ENCODE results near the gene KIF1B. TPM values are rescaled to one million over a fixed set of nuclear protein-coding genes. Genes with fewer than 3 reads are reported as not detected.

KIF1B gene
- total RNA-seq, 1 donor from 2014 or later = 37.2 TPM

DNA sequence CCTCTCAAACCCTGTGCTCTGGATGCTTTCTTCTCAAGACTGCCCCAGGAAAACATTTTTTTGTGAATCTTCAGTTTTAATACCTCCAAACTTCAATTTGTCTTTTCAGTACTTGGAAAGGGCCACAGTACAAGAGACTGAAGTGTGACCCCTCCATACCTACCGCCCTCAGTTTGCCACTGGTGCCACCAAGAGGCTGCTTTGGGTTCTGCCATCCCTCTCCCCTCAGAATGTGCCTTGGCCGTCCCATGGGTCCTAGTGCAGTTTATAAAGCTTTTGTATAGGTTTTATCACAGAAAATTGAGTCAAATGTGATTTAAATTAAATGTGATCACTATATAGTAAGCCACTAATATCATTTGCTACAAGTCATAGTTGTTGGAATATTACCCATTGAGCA, 127.7 kb downstream of the KIF1B start:
- peak; percentile 46 for DNase-seq (ENCODE audit: low spot score)

DNA sequence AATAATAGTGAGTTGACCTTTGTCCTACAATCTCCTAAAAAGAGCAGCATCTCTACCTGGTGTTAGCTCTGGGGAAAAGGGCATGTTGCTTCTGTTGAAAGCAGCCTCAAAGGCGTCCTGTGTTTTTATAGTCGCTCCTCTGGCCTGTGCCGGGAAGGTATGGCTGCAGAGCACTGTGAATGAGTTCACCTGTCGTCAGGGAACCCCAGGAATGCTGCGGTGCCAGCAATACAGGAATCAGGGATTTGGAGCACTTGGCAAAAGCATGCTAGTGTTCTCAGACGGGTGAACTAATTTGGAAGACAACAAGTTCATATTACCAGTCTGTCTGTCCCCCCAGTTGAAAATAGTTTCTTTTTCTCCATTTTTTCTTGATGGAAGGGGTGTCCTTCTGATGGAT, 128.2 kb downstream of the KIF1B start:
- no peak for DNase-seq (ENCODE audit: low spot score)

DNA sequence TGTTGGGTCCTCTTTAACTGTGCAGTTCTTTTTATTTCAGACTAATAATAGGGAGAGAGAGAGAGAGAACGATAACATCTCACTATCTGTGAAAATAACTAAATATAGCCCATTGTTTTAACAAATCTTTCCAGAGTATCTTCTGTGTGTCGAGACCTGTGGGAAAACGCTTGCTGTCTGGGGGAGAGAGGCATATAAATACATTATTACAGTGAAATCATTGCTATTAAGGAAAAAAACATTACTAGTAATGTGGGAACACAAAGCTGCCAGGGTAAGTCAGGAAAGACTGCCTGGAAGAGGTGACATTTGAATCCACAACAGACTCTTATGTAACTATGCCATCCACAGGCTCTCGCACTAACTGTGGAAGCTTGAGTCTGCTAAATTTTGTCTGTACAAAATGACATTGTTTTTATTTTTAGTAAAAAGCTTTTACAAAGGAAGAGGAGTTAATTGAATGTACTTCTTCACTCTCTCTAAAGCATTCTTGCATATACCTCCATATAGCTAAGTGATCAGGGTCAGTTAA, 128.7 kb downstream of the KIF1B start:
- no peak for DNase-seq (ENCODE audit: low spot score)

DNA sequence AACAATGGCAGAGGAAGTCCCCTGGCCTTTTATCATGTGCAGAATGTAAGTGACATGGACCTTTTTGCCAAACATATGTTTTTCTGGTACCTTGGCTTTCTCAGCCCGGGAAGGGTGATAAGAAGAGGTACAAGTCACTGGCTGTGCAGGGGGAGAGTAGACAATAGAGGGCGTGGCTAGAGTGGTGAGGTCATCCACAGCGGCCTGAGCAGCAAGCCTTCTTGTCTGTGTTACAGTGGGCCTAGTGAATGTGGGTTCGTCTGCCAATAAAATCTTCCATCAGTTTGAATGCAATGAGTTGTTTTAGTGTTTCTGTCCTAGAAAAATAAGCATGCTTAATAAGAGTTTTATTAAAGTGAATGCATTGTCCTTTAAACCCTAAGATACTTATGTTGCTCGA, 129.4 kb downstream of the KIF1B start:
- no peak for DNase-seq (ENCODE audit: low spot score)

DNA sequence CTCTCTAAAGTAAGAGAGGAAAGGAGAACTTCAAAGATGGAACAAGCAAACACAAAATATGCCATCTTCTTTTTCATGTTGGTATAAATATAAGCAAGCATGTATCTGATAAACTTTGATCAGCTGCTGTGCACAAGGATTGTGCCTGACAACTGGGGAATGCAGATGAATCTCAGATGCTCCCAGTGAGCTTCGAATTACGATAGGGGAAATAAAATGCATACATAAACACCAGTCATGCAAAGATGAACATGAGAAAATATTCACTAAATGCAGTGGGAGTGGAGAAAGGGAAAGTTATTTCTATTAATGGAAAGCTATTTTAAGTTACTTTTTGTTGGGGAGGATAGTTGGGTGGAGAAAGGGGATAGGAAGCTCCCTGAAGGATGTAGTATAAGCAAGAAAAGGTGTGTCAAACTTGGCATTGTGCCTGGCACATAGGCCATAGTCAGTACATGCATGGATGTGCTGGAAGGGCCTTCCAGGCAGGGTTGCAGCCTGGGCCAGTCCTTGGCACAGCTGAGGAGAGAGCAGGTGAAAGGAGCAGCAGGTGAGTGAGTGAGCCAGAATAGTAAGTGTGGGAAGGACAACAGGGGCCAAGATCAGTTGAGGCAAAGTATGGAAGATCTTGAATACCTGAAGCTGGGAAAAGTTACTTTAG, 130.7 kb downstream of the KIF1B start:
- DNase-seq (ENCODE audit: low spot score) = no peak

DNA sequence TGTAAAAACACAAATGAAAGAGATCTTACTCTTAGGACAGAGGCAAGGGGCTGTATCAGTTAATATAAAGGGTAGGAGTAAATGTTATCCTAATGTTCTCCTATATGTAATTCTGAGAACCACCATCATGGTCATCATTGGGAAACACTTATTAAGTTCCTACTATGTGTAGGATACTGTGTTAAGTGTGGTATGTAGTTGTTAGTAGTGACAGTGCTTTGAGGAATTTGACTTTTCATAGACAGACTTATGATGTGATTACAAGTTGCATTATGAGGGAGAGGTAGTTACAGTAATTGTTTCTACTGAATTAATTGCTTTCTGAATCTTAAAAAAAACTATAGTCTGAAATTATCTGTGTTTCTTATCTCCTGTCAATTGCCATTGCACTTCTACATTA, 136.7 kb downstream of the KIF1B start:
- DNase-seq (ENCODE audit: low spot score) = no peak

DNA sequence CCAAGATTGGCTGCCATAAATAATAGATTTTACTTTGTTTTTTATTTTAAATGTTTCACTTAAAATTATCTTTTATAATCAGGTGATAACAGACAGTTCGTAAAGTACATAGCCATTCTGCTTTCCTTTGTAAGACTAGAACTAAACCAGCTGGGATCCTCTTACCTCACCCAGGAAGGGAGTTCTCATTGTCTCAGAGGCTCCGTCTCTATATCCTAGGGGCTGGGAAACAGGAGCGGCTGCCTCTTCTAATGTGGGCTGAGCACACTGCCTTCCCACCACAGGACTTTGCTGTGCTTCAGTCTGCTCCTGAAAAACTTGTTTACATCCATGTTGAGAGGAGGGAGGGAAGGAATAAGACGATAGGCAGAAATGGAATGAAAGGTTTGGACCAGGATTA, 142.9 kb downstream of the KIF1B start:
- DNase-seq (ENCODE audit: low spot score) = no peak

DNA sequence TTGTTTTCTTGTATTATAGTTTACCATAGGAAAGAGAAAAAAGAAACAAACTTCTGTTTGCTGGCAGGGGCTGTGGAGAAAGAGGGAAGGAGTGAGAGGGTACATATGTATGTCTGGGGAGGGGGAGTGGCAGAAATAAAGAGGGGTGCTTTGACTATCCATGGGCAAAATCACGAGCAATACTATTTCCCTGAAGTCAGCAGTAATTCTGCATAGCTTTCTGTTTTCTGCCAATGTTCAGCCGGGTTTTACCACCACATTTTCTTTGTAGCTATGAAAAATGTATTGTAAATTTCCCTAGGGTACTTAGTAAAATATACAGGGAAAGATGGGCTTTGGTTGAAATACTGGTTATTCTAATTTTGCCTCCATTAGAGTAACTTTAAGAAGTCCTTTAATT, 143.3 kb downstream of the KIF1B start:
- no peak for DNase-seq (ENCODE audit: low spot score)

DNA sequence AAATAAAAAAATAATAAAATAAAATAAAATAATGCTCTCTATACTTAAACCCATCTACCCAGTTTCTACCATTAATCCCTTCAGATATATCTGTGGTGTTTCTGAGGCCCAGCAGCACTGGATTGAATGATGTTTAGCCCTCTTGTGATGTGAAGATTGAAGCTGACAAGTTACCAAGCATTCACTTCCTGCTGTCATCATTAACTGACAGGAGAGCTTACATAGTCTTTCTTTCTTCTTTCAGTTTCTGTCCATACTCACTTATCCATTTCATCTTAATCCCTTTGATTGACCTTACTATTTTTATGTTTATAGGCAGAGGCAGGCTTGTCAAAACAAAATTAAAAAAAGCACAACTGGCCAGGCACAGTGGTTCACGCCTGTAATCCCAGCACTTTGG, 149.7 kb downstream of the KIF1B start:
- DNase-seq (ENCODE audit: low spot score) = no peak

DNA sequence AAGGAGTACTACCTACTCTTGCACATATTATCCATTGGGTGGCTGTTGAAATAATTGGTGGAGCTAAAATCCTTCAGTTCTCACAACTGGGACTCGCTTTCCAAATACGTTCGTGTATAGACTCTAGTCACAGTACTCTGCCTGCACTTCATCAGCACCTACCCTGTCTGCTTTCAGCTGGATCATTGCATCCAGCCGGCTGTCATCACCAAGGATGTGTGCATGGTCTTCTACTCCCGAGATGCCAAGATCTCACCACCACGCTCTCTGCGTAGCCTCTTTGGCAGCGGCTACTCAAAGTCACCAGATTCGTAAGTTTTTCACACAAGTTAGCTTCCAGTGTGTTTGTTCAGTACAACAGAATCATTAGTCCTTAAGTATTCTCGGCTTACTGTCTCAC, 151.1 kb downstream of the KIF1B start:
- no peak for DNase-seq (ENCODE audit: low spot score)

DNA sequence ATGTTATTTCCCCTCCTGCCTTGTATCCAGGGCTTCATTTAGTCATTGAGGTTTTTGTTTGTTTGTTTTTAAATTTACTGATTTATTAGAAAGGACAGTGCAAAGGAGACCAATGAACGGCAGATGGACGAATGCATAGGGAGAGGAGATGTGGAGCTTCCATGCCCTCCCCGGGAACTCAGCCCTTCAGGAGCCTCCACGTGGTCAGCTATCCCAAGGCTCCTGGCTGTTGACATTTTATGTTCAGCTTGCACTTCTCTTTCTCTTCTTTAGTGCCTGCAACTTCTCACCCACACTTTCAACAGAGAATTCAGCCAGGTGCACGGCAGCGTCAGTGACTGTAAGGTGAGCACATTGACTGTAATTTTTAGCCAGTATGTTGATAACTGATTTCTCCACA, 157.8 kb downstream of the KIF1B start:
- DNase-seq (ENCODE audit: low spot score) = no peak

DNA sequence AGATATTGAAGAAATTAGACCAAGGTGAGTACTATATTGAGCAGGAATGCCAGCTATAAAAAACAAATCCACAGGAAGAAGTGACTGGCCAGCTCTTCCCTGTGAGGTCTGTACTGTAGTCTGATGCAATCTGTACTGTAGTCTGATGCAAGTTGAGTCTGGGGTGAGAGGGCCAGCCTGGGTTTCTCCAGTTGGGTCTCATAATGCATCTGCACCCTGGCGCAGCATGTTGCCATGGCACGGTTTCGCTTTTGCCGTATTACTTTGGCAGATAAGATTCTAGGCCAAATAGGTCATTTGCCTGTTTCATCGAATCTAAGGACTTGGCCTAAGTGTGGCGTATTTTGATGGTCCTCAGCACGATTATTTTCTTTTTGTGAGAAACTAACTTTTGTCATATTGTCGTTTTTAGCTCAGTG, 164.1 kb downstream of the KIF1B start:
- no peak for DNase-seq (ENCODE audit: low spot score)

DNA sequence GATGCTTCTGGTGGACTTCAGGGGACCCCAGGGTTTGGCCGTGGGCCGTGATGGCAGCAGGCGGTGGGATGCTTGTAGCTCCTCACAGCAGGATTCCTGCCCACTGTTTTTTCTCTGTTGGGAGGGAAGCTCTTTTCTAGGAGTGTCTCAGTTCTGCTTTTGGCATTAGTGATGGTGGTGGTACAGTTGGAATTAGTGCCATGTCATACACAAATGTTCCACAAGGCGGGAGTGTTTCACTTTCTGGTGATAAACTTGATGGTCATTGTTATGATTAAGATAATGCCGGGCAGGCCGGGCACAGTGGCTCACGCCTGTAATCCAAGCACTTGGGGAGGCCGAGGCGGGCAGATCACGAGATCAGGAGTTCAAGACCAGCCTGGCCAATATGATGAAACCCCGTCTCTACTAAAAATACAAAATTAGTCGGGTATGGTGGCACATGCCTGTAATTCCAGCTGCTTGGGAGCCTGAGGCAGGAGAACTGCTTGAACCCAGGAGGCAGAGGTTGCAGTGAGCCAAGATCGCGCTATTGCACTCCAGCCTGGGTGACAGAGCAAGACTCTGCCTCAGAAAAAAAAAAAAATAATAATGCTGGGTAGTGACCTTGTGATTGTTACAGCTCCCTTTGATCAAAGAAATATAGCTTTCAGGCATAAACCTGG, 167.1 kb downstream of the KIF1B start:
- peak; percentile 80 for DNase-seq (ENCODE audit: low spot score)

DNA sequence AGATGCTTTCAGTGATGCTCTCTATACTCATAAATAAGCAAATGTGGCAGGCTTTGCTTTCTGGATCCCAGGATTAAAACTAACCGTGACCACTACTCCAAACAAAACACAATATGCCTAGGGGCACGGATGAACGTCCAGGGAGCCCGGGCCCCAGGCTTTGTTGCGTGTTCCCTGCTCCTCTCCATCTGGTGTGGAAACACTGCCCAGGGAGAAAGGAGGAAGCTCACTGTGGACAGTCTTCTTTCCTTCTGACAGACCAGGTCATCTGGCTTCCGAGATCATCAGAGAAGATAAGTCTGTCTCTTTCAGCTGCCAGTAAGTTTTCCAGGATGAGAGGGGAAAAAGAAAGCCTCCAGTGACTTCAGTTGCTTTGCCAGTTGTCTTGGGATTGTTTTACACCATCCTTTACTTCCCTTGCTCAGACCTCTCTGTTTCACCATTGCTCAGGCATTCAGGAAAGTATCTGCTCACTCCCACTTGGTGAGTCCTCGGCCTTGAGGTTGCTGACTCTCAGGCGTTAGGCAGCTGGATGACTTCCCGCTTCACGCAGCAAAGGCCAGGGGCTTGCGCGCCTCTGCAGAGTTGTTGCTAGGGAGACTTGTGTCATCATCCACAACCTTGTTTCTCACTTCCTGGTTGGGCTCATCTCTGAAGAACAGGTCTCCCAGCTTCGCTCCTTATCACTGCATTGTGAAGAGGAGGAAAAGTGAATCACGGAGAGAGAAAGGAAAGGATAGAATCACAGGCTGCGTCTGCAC, 167.9 kb downstream of the KIF1B start:
- peak; percentile 56 for DNase-seq (ENCODE audit: low spot score)

DNA sequence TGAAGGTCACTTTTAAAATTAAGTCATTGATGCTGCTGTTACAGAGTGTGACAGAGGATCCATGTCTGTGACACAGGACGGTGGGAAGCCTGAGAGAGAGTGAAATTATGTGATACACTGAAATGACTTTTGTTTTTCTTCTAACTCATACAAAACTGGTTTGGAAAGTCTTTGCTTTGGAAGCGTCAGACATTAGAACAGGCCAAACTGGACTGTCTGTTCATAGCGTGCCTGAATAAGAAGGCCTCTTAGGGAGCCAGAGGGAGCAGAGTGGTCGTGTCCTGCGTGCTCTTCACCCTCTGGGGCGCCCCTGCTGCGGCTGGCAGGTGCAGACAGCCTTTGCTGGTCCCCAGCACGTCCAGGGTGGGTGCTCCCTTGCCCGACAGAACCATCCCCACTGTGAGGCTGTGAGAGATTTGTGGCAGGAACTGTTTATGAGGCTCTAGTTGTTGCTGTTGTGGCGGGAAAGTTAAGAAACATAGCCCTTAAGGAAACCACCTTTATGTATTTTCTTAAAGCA, 168.8 kb downstream of the KIF1B start:
- no peak for DNase-seq (ENCODE audit: low spot score)

DNA sequence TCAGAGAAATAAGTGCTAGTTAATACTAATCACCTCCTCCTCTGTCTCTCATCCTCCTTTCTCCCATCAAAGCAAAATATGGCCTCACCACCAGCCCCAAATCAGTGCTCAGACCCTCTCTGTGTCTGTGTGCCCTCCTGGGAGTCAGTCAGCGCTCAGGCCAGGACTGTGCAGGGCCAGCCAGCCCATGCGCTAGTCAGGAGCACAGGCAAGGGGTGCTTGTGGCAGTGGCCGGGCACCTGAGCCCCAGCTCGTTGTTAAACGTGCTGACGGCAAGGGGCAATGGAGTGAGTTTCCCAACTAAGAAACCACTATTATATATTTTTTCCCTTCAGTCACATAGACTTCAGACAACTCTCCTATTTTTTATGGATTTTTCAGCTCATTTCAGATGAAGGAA, 169.3 kb downstream of the KIF1B start:
- no peak for DNase-seq (ENCODE audit: low spot score)

DNA sequence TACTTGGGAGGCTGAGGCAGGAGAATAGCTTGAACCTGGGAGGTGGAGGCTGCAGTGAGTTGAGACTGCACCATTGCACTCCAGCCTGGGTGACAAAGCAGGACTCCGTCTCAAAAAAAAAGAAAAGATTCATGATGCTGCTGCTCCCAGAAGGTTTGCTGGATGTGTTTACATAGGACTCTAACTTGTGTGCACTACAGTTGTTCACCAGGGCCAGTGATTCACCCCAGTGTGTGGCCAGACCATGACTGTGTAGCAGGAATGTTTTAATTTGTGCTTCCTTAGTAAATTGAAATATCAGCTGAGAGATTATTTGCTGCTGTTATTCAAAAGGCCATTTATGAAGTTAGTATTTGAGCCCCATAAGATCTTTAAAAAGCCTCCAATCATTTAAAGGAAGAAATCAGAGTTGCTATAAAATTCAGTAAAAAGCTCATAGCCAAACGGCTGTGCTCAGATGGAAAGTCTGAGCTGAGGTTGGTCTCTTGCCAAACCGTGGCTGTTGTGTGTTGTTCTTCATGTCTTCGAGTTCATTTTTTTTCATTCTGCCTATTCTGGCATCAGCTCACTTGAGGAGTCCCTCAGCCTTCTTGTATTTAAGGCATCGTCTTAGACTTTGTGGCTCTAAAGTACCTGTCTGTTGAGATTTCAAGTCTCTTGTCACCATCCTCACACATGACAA, 170.4 kb downstream of the KIF1B start:
- no peak for DNase-seq (ENCODE audit: low spot score)

DNA sequence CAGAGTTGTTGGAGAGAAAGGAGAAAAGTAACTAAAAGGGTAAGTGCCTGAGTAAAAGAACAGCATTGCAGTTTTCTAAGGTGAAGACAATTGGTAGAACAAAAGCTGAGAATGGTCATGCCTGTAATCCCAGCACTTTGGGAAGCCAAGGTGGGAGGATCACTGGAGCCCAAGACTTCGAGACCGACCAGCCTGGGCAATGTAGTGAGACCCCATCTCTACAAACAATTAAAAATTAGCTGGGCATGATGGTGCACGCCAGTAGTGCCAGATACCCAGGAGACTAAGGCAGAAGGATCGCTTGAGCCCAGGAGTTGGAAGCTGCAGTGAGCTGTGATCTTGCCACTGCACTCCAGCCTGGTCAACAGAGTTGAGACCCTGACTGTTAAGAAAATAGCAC, 173.3 kb downstream of the KIF1B start:
- DNase-seq (ENCODE audit: low spot score) = no peak

DNA sequence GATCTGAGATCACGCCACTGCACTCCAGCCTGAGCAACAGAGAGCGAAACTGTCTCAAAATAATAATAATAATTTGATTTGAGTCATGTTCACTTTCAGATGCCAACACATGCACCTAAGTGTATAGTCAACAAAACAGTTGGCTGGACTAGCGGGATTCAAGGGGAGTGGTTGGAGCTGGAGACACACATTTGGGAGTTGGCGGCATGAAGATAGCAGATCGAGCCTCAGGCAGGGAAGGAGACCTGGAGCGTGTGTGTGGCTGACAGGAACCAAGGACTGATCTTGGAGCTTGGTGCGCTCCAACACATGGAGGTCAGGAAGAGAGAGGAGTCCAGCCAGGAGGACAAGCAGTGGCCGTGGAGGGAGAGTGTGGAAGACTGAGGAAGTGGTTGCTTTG, 173.8 kb downstream of the KIF1B start:
- DNase-seq (ENCODE audit: low spot score) = no peak

DNA sequence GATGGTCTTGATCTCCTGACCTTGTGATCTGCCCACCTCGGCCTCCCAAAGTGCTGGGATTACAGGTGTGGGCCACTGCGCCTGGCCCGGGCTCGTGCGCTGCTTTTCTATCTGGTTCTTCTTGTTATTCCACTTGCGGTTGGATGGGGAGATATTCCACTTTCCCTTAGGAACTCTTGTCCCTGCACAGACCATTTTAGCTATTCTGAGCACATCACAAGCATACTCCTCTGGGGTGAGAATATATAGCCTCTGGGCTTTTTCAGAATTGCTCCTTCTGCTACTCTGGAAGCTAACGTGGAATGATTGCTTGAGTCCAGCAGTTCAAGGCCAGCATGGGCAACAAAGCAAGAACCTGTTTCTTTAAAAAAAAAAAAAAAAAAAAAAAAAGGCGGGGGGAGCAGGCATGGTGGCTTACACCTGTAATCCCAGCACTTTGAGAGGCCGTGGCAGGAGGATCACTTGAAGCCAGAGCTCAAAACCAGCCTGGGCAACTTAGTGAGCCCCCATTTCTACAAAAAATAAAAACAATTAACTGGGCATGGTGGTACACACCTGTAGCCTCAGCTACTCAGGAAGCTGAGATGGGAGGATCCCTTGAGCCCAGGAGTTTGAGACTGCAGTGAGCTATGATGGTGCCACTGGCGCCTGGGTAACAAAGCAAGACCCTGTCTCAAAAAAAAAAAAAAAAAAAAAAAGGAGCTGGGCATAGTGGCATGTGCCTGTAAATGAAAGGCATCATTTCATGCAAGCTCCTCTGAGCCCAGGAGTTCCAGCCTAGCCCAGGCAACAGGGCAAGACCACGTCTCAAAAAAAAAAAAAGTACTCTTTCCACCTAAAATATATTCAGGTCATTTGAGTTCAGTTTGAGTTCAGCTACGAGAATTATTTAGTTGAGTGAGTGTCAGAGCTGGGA, 176.6 kb downstream of the KIF1B start:
- no peak for DNase-seq (ENCODE audit: low spot score)
